Adipocyte (in vitro differentiated cells): ENCODE data around the gene SCUBE1.

Experiments used
- DNase-seq: peaks from one replicate; pipeline ENCODE4 v3.0.0-alpha.2; 2015; ENCODE audit warnings: low read depth
- H3K27me3 ChIP-seq: replicated peaks from 2 replicates; pipeline ENCODE4 v1.7.0; 2013; ENCODE audit warnings: mild to moderate bottlenecking, low read length, moderate library complexity; ENCODE audit not compliant: control insufficient read depth, insufficient read depth
- H3K36me3 ChIP-seq: 2 replicates; pipeline ENCODE4 v1.7.0; 2013; ENCODE audit warnings: low read length, mild to moderate bottlenecking, moderate library complexity; ENCODE audit not compliant: control insufficient read depth, insufficient read depth, severe bottlenecking
- H3K4me1 ChIP-seq: 2 replicates; pipeline ENCODE4 v1.7.0; 2013; ENCODE audit warnings: mild to moderate bottlenecking, low read length, moderate library complexity; ENCODE audit not compliant: control insufficient read depth, insufficient read depth
- H3K4me3 ChIP-seq: 2 replicates; pipeline ENCODE4 v1.7.0; 2013; ENCODE audit warnings: mild to moderate bottlenecking, low read length, moderate library complexity
- H3K9ac ChIP-seq: 2 replicates; pipeline ENCODE4 v1.7.0; 2013; ENCODE audit warnings: mild to moderate bottlenecking, low read length, moderate library complexity
- H3K9me3 ChIP-seq: 2 replicates; pipeline ENCODE4 v1.7.0; 2013; ENCODE audit warnings: mild to moderate bottlenecking, low read length, moderate library complexity; ENCODE audit not compliant: control insufficient read depth

The SCUBE1 gene

GRCh38 chr22:43217285-43218030 is 125.7 kb downstream of the SCUBE1 start:
- Histone ChIP-seq H3K9ac (no peak overlapping the region), H3K27me3 (peaks cover 48% of the 10 kb centered on the region), H3K9me3 (no peaks in the 10 kb centered on the region), H3K4me3 (no peak overlapping the region), H3K4me1 (no peaks in the 10 kb centered on the region), H3K36me3 (no peaks in the 10 kb centered on the region)
- no peak for DNase-seq

DNA sequence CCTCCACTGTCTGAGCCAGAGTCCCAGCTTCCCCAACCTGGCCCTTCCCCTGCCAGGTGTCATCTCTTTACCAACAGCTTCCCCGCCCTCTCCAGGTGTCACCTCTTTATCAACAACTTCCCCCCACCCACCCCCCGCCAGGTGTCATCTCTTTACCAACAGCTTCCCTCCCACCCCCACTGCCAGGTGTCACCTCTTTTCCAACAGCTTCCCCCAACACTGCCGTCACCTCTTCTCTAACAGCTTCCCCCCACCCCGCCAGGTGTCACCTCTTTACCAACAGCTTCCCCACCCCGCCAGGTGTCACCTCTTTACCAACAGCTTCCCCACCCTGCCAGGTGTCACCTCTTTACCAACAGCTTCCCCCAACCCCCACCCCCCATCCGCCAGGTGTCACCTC is 126.4 kb downstream of the SCUBE1 start:
- H3K4me1 ChIP-seq = no peaks in the 10 kb centered on the region
- no peaks in the 10 kb centered on the region for H3K36me3 ChIP-seq
- DNase-seq = no peak
- no peaks in the 10 kb centered on the region for H3K9me3 ChIP-seq
- H3K9ac ChIP-seq = no peak overlapping the region
- H3K4me3 ChIP-seq = no peak overlapping the region
- H3K27me3 ChIP-seq = peaks cover 43% of the 10 kb centered on the region

DNA sequence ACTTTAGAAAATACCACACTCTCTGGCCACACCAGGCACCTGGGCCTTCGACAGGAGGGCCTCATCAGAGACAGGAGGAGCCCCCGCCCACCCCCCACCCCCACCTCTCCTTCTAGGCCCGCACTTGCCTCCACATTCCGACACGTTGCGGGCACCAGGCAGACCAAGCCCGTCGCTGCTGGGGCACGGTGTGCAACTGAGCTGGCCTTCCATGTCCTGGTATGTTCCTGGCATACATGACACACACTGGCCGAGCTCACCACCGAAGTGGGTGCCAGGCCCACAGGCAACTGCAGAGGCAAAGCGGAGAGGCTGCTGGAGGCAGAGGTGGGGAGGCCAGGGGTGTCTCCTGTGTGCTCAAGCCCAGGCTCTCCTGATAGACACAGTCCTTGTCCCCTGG is 129.2 kb downstream of the SCUBE1 start:
- no peak for DNase-seq

GRCh38 chr22:43213051-43213450 is 130.1 kb downstream of the SCUBE1 start:
- H3K9me3 ChIP-seq = no peaks in the 10 kb centered on the region
- peak; percentile 19 for DNase-seq
- H3K4me3 ChIP-seq = no peak overlapping the region
- H3K36me3 ChIP-seq = no peaks in the 10 kb centered on the region
- peaks cover 31% of the 10 kb centered on the region for H3K27me3 ChIP-seq
- H3K4me1 ChIP-seq = no peaks in the 10 kb centered on the region
- no peak overlapping the region for H3K9ac ChIP-seq

More for the DNA sequence above, 129.2 kb downstream of the SCUBE1 start:
- Histone ChIP-seq H3K36me3 (no peaks in the 10 kb centered on the region), H3K4me3 (no peak overlapping the region), H3K9ac (no peak overlapping the region), H3K9me3 (no peaks in the 10 kb centered on the region), H3K4me1 (no peaks in the 10 kb centered on the region), H3K27me3 (peaks cover 32% of the 10 kb centered on the region)

GRCh38 chr22:43212434-43212952 is 130.7 kb downstream of the SCUBE1 start:
- no peak for DNase-seq

GRCh38 chr22:43211941-43212433 is 131.2 kb downstream of the SCUBE1 start:
- no peak overlapping the region for H3K4me3 ChIP-seq
- H3K4me1 ChIP-seq = no peaks in the 10 kb centered on the region
- H3K9me3 ChIP-seq = no peaks in the 10 kb centered on the region
- H3K36me3 ChIP-seq = no peaks in the 10 kb centered on the region
- peaks cover 38% of the 10 kb centered on the region for H3K27me3 ChIP-seq
- H3K9ac ChIP-seq = no peak overlapping the region
- DNase-seq = no peak

More at GRCh38 chr22:43212434-43212952, 130.7 kb downstream of the SCUBE1 start:
- Histone ChIP-seq H3K27me3 (peaks cover 35% of the 10 kb centered on the region), H3K9me3 (no peaks in the 10 kb centered on the region), H3K4me1 (no peaks in the 10 kb centered on the region), H3K36me3 (no peaks in the 10 kb centered on the region), H3K9ac (no peak overlapping the region), H3K4me3 (no peak overlapping the region)

GRCh38 chr22:43210631-43211515 is 132.3 kb downstream of the SCUBE1 start:
- Histone ChIP-seq H3K4me1 (no peaks in the 10 kb centered on the region), H3K9ac (no peak overlapping the region), H3K9me3 (no peaks in the 10 kb centered on the region), H3K4me3 (no peak overlapping the region), H3K36me3 (no peaks in the 10 kb centered on the region), H3K27me3 (peaks cover 44% of the 10 kb centered on the region)
- DNase-seq = no peak

- no peak for DNase-seq
- no peak overlapping the region for H3K4me3 ChIP-seq
- H3K27me3 ChIP-seq = peaks cover 36% of the 10 kb centered on the region
- no peak overlapping the region for H3K9ac ChIP-seq
- no peaks in the 10 kb centered on the region for H3K9me3 ChIP-seq
- no peaks in the 10 kb centered on the region for H3K4me1 ChIP-seq
- no peaks in the 10 kb centered on the region for H3K36me3 ChIP-seq
Measured at GRCh38 chr22:43209971-43210370, 133.2 kb downstream of the SCUBE1 start.

- no peak overlapping the region for H3K4me3 ChIP-seq
- DNase-seq = no peak
- H3K36me3 ChIP-seq = no peaks in the 10 kb centered on the region
- H3K4me1 ChIP-seq = no peaks in the 10 kb centered on the region
- peaks cover 31% of the 10 kb centered on the region for H3K27me3 ChIP-seq
- H3K9me3 ChIP-seq = no peaks in the 10 kb centered on the region
- no peak overlapping the region for H3K9ac ChIP-seq
Measured at GRCh38 chr22:43209523-43209890, 133.7 kb downstream of the SCUBE1 start.

DNA sequence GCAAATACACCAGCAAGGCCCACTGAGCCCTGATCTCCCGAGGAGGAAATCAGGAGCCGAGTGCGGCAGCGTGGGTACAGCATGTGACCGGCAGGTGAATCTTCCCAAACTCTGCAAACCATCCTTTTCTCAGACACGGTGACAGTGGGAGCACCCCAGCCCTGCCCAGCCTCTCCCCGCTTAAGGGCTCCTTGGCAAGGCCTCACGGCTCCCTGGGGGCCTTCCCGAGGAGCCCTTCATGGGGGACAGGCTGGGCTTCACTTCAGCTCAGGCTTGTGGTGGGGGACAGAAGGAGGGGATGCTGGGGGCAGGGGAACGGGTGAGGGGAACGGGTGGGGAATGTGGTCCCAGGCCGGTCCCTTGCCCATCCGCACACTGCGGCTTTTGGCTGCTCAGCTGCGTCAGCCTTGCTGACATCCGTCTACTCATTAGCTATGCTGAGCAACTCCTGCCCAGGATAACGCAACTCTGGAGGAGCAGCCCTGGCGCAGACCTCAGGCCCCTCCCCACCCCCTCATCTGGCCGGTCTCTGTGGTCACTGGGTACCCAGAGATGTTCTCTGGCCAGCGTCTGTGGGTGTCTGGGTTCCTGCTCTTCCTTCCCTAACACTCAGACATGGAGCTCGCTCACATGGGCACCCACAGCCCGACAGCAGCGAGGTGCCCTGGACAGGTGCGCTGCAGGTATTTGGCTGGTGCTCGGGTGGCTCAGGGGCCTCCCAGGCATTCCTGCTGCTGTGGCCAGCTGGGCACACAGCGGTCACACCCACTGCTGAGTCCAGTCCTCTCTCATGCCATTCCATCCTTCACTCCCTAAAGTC is 134.3 kb downstream of the SCUBE1 start:
- no peaks in the 10 kb centered on the region for H3K9me3 ChIP-seq
- H3K36me3 ChIP-seq = no peaks in the 10 kb centered on the region
- no peak overlapping the region for H3K9ac ChIP-seq
- no peak overlapping the region for H3K4me3 ChIP-seq
- DNase-seq = no peak
- peaks cover 28% of the 10 kb centered on the region for H3K27me3 ChIP-seq
- H3K4me1 ChIP-seq = no peaks in the 10 kb centered on the region
